ENCODE data around the gene SIRT4.
"Not testable (repeated sequence)": the region's sequence is repeated elsewhere in the genome, so short reads cannot be mapped to it uniquely, and the experiment has no call there.

SIRT4 gene, protein sequence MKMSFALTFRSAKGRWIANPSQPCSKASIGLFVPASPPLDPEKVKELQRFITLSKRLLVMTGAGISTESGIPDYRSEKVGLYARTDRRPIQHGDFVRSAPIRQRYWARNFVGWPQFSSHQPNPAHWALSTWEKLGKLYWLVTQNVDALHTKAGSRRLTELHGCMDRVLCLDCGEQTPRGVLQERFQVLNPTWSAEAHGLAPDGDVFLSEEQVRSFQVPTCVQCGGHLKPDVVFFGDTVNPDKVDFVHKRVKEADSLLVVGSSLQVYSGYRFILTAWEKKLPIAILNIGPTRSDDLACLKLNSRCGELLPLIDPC

DNA sequence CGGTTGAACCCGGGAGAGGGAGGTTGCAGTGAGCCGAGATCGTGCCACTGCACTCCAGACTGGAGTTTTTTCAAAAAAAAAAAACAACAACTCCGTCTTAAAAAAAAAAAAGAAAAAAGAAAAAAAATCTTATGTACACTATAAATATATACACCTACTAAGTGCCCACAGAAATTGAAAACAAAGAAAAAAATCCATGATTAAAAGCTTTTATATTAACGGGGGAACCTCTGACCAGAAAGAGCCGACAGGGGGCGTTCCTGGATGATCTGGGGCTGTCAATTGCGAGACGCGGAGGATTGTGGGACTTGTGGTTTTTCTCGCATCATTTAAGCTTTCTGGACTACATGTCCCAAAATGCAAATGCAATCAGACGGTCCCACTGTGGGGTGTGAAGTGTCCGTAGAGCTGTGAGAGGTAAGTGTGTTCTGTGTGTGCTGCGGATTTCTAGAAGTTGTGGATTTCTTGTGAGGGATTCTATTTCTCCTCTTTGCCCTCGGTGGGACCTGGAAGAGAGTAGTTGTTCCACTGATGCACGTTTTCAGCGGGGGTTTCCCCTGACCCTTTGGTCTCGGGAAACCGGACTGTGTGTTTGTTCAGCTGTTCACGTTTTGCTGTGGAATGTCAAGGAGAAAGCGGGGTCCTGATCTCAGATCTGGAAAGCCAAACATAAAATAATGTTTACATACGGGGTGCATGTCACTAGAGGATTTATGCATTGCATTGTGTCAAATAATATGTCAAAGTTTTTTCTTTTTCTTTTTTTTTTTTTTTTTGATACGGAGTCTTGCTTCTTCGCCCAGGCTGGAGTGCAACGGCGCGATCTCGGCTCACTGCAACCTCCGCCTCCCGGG lies at the start of gene SIRT4:
Gene SIRT4, plus strand, starts transcription at position 360 of the 854 bp plus-strand sequence. CDS start 1,241 bp downstream, outside the sequence.
- peak; percentile 93 for DNase-seq

- not testable (repeated sequence) for DNase-seq
Observed at GRCh38 chr12:120253313-120253712, 48.8 kb upstream of the SIRT4 start.

DNA sequence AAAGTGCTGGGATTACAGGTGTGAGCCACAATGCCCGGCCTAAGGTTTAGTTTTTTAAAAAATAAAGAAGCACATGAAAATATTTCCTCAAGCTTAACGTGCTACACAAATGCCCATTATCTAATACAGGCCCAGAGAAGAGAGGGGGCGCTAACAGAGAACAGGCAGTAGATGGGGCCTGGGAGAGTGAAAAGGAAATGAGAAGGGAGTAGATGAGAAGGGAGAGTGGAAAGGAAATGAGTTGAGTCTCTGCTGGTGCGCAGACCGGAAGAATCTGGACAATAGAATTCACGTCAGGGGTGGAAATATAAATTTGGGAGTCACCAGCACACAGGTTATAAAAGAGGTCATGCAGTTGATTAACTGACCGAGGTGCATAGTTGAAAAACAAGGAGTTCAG lies 47.3 kb upstream of the SIRT4 start:
- DNase-seq = no peak

DNA sequence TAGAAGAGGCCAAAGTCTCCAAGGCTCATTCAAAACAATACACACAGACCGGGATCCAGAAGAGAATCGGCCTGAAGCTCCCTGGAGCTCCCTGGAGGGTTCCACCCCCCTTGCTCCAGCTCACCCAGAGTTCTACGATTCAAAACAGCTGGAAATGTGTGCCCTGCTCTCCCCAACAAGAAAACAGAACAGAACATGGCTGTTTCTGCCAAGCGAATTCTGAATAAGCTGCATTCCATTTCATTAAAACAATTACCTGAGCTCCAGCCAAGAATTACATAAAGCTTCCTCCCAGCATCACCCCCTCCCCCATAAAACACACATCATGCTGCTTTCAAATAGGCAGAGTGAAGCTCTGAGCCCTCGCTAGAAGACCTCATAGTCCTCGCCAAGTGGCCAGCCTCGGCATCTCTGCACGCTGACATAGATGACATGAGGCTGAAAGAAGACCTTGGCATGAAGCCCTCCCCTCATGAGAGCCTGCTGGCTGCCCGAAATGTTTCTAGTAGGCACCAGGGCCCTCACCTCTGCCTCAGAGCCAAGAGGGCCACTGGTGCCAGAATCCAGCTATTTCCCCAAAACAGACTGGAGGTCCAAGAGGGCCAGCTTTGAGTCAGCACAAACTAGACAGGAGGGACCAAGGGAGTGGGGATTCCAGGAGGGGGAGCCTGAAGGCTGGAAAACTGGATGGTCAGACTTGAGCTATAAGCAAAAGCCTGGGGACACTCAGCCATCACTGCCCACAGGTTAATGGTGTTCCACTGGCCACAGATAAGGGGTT lies 44.9 kb upstream of the SIRT4 start:
- DNase-seq = no peak

DNA sequence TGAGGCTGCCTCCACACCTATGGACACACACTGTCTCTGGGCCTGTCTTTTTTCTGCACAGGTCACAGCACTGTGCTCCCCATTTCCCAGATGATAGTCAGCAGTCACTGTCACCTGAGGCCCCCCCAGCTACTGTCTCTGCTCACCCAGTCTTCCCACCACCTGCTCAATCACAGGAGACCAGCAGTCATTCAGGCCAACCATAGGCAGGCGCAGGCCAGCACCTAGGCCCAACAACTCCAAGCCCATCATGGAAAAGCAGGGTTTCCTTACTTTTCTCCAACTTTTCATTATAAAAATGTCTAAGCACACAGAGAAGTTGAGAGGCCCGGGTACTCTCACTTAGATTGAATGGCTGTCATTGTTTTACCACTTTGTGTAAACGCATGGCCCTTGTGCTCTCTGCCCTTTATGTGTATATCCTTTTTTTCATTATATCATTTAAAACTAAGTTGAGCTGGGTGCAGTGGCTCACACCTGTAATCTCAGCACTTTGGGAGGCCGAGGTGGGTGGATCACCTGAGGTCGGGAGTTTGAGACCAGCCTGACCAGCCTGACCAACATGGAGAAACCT lies 43.7 kb upstream of the SIRT4 start:
- no peak for DNase-seq

- no peak for DNase-seq
Observed at GRCh38 chr12:120259418-120260202, 42.5 kb upstream of the SIRT4 start.

- no peak for DNase-seq
Observed at GRCh38 chr12:120260607-120261006, 41.5 kb upstream of the SIRT4 start.

GRCh38 chr12:120261951-120262851 lies 39.9 kb upstream of the SIRT4 start:
- peak; percentile 41 for DNase-seq

DNA sequence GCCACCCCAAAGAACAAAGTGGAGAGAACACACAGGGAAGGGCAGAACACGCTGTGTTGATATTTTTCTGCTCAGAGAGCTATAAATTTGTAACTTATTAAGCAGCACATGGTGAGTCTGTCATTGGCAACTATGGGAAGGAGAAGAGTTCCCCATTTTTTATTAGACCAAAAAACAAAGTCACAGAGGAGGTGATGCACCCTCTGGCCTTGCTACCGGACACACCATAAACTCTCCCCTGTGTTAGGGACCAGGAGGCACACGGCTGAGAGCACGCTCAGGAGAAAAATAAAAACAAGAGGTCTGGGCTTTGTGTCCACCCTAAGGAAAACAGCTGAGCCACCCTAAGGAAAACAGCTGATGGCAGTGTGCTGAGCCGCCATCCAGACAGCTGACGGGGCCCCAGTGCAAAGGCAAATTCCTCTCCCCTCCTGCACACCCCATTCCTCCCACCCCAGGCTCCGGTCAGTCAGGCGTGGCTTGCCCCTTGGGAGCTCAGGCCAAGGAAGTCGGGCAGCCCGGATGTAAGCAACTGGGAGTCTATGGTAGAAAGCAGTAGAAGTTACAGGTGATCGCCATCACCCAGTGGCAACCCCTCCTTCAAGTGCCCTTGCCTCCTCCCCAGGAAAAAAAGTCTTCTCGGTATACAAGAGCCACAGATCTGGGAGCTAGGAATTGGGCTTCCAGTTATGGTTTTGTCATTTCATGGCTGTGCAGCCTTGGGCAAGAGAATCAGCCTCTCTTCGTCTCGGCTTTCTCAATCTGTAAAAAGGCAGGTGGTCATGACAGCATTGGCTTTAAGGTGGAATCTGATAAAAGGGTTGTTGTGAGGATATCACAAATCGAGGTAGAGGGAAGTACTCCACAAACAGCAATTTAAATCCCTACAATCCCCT lies 39.0 kb upstream of the SIRT4 start:
- DNase-seq = no peak

- DNase-seq = no peak
Observed at GRCh38 chr12:120263748-120264085, 38.4 kb upstream of the SIRT4 start.

DNA sequence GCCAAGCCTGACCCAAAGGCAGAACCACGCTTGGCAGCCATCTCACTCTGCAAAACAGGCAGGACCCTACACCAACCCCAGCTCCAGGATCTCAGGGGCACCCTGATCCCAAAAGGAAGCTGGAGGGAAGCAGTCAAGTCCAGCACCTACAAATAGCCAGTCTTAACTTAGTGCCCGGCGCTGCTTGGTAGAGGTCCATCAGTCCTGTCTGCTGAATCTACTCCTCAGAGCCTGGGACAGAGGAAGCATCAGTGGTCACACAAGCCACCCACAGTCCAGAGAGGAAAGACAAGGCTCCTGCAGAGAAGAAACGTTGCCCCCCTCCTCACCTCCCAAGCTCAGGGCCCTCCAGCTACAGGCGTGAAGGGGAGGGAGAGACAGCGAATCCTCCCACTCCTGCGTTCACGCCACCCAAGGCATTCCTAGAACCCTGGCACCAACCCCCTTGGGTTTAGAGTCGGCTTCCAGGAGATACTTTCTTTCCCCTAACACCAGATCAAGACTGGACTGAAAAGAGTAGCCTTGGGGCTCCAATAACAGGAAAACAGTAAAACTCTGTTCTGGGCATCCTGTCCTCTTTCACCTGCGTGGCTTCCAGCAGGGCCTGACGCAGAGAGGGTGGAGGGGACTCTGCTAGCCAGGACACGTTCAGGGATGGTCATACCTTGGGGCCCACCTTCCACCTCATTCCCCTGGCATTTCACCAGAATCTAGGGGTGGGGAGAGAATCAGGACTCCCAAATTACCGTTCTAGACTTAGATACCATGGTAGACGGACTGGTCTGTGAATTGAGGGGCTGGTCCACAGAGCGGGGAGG lies 37.8 kb upstream of the SIRT4 start:
- DNase-seq = no peak

DNA sequence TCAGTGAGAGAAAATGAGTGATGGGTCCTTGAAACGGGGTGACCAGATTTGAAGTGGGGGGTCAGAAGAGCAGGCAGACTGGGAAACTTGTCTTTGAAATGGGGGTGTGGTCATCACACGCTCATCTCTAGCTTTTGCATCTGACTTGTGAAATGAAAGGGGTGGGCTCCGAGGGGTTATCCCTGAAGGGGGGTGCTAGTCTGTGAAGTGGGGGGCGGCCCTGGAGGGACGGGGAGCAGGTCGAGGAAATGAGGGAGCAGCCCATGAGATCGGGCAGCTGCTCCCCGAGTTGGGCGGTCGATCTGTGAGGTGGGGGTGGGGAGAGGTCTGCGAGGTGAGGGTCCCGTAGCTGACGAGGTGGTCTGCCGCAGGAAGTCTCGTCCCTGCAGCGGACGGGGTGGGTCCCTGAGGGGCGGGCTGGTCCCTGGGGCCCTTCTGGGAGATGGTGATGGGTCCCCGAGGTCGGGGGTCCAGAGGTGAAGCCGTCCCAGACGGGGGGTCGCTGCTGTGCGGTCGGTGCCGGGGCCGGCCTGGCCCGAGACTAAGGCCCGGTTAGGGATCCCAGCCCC lies 37.1 kb upstream of the SIRT4 start:
- peak; percentile 15 for DNase-seq

GRCh38 chr12:120265473-120266179 lies 36.5 kb upstream of the SIRT4 start, which contains the start of gene PXN:
PXN (minus strand) TSS chr12:120265730; CDS start chr12:120265629, 101 bp downstream.
- peak; percentile 90 for DNase-seq

GRCh38 chr12:120266180-120266870 lies 35.8 kb upstream of the SIRT4 start:
- DNase-seq = no peak

DNA sequence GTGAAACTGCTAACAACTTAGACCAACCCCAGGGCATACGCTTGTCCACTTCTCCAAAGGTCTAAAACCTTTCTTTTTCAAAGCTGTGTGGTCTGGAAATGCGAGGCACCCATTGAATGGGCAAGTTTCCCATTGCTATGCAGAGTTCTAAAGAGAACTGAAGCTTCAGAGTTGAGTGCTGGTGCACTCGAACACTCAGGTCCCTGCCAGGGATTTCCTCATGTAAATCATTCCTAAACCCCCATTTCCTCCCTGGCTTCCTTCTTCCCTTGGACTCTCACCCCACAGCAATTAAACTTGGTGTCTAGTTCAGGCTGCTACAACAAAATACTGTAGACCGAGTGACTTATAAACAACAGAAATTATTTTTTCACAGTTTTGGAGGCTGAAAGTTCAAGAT lies 34.4 kb upstream of the SIRT4 start:
- no peak for DNase-seq

GRCh38 chr12:120276734-120277133 lies 25.4 kb upstream of the SIRT4 start:
- no peak for DNase-seq
